ENCODE measurements around the gene CYP3A5.

The CYP3A5 gene

GRCh38 chr7:99694912-99695304 is 15.1 kb upstream of the CYP3A5 start:
- no peak for DNase-seq (ENCODE audit: low read depth in 1 of 2, low spot score in 1 of 2)
- H3K27me3 ChIP-seq (ENCODE audit: insufficient read depth, poor library complexity, severe bottlenecking): no peaks in the 10 kb centered on the region
- no peak overlapping the region for H3K4me3 ChIP-seq (replicated peaks; ENCODE audit: insufficient read depth, low read length)
- H3K27ac ChIP-seq (replicated peaks): no peak overlapping the region
- no peak for TF ChIP-seq REST (IDR thresholded peaks at IDR 0.05; ENCODE audit: insufficient replicate concordance, low read depth)
- TF ChIP-seq SPI1 (IDR thresholded peaks at IDR 0.05; ENCODE audit: borderline replicate concordance, low read depth): no peak
- no peak for TF ChIP-seq GABPA (IDR thresholded peaks at IDR 0.05; ENCODE audit: low read depth)
- TF ChIP-seq CTCF (IDR thresholded peaks at IDR 0.05; ENCODE audit: insufficient read depth, low read length): no peak
- no peak for TF ChIP-seq POLR2AphosphoS5 (IDR thresholded peaks at IDR 0.05; ENCODE audit: low read depth)

- Histone ChIP-seq H3K4me3 (replicated peaks; ENCODE audit: insufficient read depth, low read length) (no peak overlapping the region), H3K27ac (replicated peaks) (no peak overlapping the region), H3K27me3 (ENCODE audit: insufficient read depth, poor library complexity, severe bottlenecking) (no peaks in the 10 kb centered on the region)
- no peak for DNase-seq (ENCODE audit: low read depth in 1 of 2, low spot score in 1 of 2)
- TF ChIP-seq GABPA (IDR thresholded peaks at IDR 0.05; ENCODE audit: low read depth): no peak
- no peak for TF ChIP-seq SPI1 (IDR thresholded peaks at IDR 0.05; ENCODE audit: borderline replicate concordance, low read depth)
- no peak for TF ChIP-seq CTCF (IDR thresholded peaks at IDR 0.05; ENCODE audit: insufficient read depth, low read length)
- no peak for TF ChIP-seq REST (IDR thresholded peaks at IDR 0.05; ENCODE audit: insufficient replicate concordance, low read depth)
- TF ChIP-seq POLR2AphosphoS5 (IDR thresholded peaks at IDR 0.05; ENCODE audit: low read depth): no peak
Measured at GRCh38 chr7:99694201-99694911, 14.6 kb upstream of the CYP3A5 start.

GRCh38 chr7:99693427-99694200 is 13.8 kb upstream of the CYP3A5 start:
- DNase-seq (ENCODE audit: low read depth in 1 of 2, low spot score in 1 of 2): no peak
- H3K27ac ChIP-seq (replicated peaks): no peak overlapping the region
- TF ChIP-seq REST (IDR thresholded peaks at IDR 0.05; ENCODE audit: insufficient replicate concordance, low read depth) (no peak), CTCF (IDR thresholded peaks at IDR 0.05; ENCODE audit: insufficient read depth, low read length) (no peak), SPI1 (IDR thresholded peaks at IDR 0.05; ENCODE audit: borderline replicate concordance, low read depth) (no peak), POLR2AphosphoS5 (IDR thresholded peaks at IDR 0.05; ENCODE audit: low read depth) (no peak), GABPA (IDR thresholded peaks at IDR 0.05; ENCODE audit: low read depth) (no peak)
- H3K27me3 ChIP-seq (ENCODE audit: insufficient read depth, poor library complexity, severe bottlenecking): no peaks in the 10 kb centered on the region
- no peak overlapping the region for H3K4me3 ChIP-seq (replicated peaks; ENCODE audit: insufficient read depth, low read length)
